Hindlimb muscle (tissue), 1 donor: ENCODE results near the gene PAOX. TPM values are rescaled to one million over a fixed set of nuclear protein-coding genes. Genes with fewer than 3 reads are reported as not detected.

Source experiments
- DNase-seq: peaks from one replicate; pipeline ENCODE4 v3.0.0-alpha.2; 2013
- polyA plus RNA-seq: library from polyadenylated mRNA; unstranded; fragments of 120-200 nt; gene quantifications from one replicate; pipeline ENCODE4 v1.2.1, GENCODE V29; 2013; ENCODE audit not compliant: insufficient read length

Gene PAOX
- polyA plus RNA-seq, 1 donor: 4.7 TPM

- DNase-seq: no peak
Observed at GRCh38 chr10:133388236-133388972, 9.3 kb downstream of the PAOX start.

- DNase-seq: no peak
Observed at GRCh38 chr10:133388973-133389818, 10.1 kb downstream of the PAOX start.

- DNase-seq: no peak
Observed at GRCh38 chr10:133390597-133391248, 11.7 kb downstream of the PAOX start.

DNA sequence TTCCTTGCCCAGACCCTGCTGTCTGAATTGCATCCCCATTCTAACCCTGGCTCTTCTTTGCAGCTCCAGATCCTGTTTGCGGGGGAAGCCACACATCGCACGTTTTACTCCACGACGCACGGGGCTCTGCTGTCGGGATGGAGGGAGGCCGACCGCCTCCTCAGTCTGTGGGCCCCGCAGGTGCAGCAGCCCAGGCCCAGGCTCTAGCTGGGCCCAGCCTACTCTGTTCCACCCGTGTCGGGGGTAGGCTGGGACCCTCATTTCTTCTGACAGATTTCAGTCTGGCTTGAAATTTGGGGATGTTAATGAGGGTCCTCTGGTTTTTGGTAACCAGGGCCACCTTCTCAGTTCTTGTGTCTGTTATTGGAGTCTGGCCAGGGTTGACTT, 12.2 kb downstream of the PAOX start:
- DNase-seq: no peak

DNA sequence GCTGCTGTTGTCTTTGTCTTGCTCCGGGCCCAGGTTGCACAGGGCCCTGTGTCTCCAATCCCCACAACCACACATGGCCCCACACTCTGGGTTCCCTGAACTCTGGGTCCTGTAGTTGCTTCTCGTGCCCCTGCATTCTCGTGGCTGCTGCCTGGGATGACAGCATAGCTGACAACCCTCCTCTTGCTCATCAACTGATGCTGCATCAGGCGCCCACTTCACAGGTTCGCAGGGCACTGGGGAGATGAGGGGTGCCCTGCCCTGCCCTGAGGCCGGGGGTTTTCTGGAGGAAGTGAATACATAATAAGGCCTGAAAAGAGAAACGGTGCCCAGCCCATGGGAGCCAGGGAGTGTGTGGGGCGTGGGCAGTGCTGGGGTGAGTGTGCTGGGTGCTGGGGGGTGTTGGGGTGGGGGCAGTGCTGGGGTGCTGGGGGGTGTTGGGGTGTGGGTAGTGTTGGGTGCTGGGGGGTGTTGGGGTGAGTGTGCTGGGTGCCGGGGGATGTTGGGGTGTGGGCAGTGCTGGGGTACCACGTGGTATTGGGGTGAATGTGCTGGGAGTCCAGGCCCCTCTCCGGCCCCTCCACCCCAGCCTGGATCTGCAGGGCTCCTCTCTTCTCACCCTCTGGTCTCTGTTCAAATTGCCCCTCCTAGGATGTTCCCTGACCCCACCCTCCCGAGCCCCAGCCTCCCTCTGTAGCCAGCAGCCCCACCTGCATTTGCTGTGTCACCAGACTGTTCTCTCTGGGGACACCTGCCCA, 12.9 kb downstream of the PAOX start:
- no peak for DNase-seq

- DNase-seq: no peak
Observed at GRCh38 chr10:133393401-133394063, 14.5 kb downstream of the PAOX start.

- peak; percentile 97 for DNase-seq
Observed at GRCh38 chr10:133394064-133394663, 15.1 kb downstream of the PAOX start, which contains the start of gene MTG1. Gene MTG1, plus strand, starts transcription at chr10:133394157. Its CDS starts 64 bp downstream, at chr10:133394221.

DNA sequence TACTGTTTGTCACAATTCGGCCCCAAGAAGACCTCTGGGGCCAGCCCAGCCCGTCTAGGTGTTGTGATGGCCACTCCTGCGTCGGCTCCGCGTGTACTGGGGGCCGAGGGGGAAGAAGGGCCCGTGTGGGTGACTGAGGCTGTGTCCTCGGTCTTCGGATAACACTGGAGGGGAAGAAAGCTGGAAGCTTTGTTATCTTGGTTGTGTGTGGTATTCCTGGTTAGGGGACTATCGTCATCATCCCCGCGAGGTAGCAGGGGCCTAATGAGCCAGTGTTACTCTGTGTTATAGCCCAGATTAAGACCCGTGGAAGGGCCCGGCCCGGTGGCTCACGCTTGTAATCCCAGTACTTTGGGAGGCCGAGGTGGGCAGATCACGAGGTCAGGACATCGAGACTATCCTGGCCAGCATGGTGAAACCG, 15.7 kb downstream of the PAOX start:
- no peak for DNase-seq

DNA sequence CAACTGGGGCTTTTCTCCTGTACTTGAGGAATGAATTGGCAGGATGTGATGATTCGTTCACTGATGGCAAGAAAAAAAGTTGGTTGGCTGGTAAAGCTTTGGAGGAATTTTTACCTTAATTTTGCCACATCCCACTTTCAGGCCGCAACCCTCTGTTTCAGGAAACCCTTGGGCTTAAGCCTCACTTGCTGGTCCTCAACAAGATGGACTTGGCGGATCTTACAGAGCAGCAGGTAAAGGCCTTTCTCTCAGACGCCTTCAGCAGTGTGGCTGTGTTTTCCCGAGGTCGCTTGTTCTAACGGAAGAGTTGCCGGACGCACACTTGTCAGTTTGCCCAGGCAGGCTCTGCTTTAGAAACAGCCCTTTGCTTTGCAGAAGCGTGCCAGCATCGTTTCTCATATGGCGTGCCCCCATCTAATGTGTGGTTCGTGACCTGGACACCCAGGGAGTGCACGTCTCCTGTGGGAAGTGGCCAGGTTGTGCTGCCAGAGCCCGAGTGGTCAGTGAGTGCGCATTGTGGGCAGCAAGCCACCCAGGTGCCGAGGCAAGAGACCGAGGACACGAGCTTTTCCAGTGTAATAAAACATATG, 17.1 kb downstream of the PAOX start:
- DNase-seq: no peak

DNA sequence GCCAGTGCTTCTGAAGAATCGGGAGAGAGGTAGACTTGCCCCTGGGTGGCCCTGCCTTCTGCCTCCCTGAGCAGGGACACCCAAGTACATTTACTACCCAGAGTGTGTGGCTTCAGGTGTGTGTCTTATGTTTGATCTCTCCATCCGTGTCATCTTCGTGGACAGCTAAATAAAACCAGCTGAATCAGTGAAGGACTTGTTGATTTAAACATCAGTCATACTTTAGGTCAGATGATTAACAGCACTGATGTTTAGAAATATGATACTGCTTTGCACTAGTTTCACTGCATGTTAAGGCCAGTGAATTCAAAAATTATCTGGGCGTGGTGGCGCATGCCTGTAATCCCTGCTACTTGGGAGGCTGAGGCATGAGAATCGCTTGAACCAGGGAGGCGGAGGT, 18.9 kb downstream of the PAOX start:
- no peak for DNase-seq

GRCh38 chr10:133399123-133399601, 20.1 kb downstream of the PAOX start:
- DNase-seq: no peak

DNA sequence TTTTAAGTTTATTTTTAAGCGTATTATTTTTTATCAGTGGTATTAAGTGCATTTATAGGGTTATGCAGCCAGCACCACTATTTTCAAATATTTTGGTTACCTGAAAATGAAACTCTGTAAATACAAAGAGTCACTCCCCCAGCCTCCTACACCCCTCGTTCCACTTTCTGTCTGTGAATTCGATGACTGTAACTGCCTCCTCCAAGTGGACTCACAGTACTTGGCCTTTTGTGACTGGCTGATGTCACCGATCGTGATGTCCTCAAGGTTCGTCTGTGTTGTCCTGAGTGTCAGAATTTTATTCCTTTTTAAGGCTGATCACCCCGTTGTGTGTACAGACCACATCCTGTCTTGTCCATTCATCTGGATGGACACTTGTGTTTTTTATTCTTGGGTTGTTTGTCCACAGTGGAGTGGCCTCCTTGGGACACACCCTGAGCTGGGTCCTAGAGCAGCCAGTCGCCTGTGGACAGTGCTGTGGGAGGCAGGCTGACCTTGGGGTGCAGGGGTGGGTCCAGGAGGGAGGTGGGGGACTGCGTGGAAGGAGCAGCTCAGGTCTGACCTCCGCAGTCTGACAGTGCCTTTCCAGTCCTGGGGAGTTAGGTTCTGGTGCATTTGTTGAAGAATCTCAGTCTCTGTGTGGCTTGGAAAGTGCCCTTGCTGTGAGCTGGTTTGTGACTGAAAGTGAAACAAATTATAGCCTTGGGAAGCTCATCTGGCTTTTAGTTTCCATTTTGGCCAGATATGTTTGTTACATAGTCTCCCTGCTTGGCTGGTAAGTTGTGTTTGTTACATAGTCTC, 21.8 kb downstream of the PAOX start:
- DNase-seq: no peak

DNA sequence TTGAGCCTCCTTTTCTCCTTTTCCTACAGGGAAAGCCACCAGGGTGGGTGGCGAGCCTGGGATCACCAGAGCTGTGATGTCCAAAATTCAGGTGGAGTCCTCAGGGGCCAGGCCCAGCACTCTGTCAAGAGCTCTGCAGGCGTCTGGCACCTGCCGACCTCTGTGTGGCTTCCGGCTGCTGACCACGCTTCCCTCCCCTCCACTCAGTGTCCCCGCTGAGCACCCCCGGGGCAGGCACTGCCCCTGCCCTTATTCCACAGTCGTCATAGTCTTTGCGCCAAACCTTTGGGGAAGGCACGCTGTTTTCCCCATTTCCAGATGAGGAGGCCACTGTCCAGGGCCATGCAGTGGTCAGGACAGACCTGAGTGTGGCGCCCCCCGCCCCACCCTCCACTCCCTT, 22.4 kb downstream of the PAOX start:
- no peak for DNase-seq

DNA sequence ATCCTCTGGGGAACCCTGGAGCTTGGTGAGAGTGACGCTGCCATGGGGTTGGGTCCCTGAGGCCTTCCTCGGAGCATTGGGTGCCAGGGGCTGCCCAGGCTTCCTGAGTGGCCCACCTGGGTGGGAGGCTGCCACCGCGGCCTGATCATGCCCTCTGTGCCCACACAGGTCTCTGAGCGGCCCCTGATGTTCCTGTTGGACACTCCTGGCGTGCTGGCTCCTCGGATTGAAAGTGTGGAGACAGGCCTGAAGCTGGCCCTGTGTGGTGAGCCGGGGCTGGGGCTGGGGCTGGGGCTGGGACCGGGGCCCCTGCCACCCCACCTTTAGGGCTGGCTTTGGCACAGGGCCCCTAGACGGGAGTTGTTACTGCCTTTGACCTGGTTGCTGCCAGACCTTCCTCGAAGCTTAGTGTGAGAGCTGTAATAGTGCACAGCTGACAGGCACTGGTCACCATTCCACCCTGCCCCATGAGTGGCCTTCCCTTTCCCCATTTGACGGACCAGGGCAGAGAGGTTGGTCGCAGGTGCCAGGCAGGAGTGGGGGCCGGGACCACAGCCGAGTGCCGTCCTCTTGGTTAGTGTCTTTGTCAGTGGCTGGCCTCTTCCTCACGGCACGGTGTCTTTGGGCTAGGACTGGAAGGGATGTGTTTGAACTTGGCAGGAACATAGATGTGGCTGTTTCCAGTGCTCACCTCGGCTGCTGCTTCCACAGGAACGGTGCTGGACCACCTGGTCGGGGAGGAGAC, 23.1 kb downstream of the PAOX start:
- DNase-seq: no peak

DNA sequence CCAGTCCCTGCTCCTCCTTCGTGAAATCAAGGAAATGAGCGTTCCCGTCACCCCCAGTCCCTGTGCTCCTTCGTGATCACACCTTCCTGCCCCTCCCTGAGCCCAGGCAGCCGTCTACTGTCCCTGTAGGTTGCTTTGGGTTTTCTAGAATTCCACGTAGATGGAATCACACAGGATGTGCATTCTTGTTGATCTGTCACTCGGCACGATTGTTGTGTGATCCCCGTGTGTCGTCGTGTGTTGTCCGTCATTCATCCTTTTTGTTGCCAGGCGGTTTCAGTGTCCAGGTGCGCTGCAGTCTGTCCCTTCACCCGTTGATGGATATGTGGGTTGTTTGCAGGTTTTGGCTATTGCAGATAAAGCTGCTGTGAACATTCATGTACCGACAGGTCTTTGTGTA, 24.3 kb downstream of the PAOX start:
- DNase-seq: no peak

DNA sequence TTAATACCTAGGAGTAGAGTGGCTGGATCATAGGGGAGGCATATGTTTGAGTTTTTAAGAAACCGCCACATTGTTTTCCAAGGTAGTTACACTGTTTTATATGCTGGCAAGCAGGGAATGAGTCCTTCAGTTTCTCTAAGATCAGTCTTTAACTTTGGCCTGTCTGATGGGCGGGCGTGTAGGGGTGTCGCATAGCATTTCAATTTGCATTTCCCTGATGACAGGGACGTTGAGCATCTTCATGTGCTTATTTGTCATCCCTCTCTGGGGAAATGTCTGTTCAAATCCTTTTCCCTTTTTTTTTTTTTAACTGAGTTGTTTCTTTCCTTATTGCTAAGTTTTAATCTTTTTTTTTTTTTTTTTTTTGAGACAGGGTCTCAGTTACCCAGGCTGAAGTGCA, 24.7 kb downstream of the PAOX start:
- DNase-seq: no peak

GRCh38 chr10:133405272-133405671, 26.2 kb downstream of the PAOX start:
- no peak for DNase-seq

GRCh38 chr10:133405844-133406527, 26.9 kb downstream of the PAOX start:
- DNase-seq: no peak
